PC-3 (cell line): ENCODE data around the gene SMARCD2.

Experiments
- EZH2phosphoT487 ChIP-seq: fragments of 300-600 bp; sonication (generic); IDR thresholded peaks from 2 replicates; pipeline ENCODE4 v1.6.1; 2018; ENCODE audit warnings: mild to moderate bottlenecking, antibody characterized with exemption, low read length, borderline replicate concordance
- TF ChIP-seq, protein P1 (sequence below): fragments of 300-600 bp; sonication (generic); conservative IDR thresholded peaks from 2 replicates; pipeline ENCODE4 v1.5.1; 2017; ENCODE audit warnings: antibody characterized with exemption, low read depth, mild to moderate bottlenecking, low read length

DNA sequence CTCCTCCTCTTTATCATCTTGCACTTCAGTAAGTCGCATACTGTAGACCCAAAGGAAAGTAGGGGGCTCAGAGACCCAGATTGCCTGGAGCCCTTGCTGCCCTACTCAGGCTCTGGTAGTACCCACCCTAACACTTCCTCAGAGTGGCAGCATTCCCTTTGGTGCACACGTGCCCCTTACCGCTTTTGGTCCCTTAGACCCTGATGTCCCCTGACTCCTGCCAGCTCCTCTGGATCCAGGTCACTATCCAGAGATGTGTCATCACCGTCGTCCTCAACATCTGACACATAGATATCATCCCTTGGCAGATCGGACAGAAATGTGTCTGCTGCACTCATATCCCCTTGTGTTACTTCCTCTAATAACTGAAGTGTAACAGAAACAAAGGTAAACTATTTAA is 20.7 kb downstream of the SMARCD2 start:
- TF ChIP-seq EZH2phosphoT487: no peak
- TF ChIP-seq, protein P1, sequence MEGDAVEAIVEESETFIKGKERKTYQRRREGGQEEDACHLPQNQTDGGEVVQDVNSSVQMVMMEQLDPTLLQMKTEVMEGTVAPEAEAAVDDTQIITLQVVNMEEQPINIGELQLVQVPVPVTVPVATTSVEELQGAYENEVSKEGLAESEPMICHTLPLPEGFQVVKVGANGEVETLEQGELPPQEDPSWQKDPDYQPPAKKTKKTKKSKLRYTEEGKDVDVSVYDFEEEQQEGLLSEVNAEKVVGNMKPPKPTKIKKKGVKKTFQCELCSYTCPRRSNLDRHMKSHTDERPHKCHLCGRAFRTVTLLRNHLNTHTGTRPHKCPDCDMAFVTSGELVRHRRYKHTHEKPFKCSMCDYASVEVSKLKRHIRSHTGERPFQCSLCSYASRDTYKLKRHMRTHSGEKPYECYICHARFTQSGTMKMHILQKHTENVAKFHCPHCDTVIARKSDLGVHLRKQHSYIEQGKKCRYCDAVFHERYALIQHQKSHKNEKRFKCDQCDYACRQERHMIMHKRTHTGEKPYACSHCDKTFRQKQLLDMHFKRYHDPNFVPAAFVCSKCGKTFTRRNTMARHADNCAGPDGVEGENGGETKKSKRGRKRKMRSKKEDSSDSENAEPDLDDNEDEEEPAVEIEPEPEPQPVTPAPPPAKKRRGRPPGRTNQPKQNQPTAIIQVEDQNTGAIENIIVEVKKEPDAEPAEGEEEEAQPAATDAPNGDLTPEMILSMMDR: no peak
